Right renal cortex interstitium (tissue), 3 donors: Measurements from ENCODE around the gene CHST11. TPM values are rescaled to one million over a fixed set of nuclear protein-coding genes. Genes with fewer than 3 reads are reported as not detected.

ENCODE experiments used
- DNase-seq, 3 donors: peaks; one replicate each; pipeline ENCODE4 v3.0.0-alpha.2; 2013; ENCODE audit warnings: low read depth in 3 of 3, low spot score in 2 of 3
- polyA plus RNA-seq, 3 donors: library from polyadenylated mRNA; unstranded; fragments of 120-200 nt; gene quantifications; one replicate each; pipeline ENCODE4 v1.2.1, GENCODE V29; 2013; ENCODE audit not compliant: insufficient read length in 3 of 3

The CHST11 gene
- polyA plus RNA-seq, 3 donors, result 7.3 to 8.6 (median 8.0) TPM

GRCh38 chr12:104725610-104726009 is 268.9 kb downstream of the CHST11 start:
- DNase-seq, result no peak

- no peak for DNase-seq
These were observed 271.1 kb downstream of the CHST11 start for GRCh38 chr12:104727726-104728465.

DNA sequence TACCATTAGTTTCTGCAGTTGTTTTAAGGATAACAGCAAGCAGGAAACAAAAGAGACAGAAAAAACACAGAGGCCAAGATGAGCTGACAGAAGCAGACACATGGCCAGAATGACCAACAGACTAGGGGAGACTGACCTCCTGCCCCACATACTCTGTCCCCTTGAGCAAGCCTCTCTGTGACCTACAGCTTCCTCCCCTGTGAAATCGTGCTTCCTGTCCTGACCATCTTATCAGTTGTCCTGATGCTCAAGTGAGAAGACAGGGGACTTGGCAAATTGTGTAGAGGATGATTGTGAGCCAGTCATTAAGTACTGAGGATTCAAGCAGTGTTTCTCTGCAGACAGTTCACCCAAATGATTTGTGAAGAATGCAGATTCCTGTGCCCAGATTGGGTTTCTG is 272.3 kb downstream of the CHST11 start:
- no peak for DNase-seq

DNA sequence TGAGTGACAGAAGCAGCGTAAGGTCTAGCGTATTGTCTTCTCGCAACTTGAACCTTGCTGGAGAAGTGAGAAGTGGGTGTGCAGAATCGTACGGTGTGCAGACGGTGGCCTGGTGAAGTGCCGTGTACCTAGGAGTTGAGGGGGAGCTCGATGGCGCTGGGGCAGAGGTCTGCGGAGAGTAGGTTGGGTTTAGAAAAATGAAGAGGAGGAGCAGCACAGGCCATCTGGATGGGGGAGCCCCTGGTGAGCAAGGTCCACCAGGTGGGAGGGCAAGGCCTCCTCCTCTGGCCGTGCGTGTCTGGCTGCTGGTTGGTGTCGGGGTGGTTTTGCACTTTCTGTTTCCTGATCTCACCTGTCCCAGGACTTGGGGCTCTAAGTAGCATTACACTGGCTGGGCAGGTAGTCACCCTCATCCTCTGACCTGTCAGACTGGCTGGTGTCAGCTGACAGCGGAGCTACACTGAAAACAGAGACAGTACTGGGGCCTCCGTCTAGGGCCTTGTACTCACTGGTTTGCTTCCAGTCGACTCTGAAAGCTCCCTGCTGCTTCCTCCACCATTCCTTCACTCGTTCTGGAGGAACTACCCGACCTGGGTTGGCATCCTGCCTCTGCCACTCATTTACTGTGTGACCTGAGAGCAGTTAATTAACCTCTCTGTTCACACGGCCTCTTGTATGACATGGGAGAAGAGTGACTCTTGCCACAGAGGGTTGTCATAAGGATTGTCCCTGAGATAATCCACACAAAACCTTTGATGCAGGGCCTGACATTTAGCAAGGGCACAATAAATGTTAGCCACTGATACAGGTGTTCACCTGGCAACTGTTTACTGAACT is 273.1 kb downstream of the CHST11 start:
- DNase-seq, result no peak

GRCh38 chr12:104730763-104731162 is 274.0 kb downstream of the CHST11 start:
- no peak for DNase-seq

DNA sequence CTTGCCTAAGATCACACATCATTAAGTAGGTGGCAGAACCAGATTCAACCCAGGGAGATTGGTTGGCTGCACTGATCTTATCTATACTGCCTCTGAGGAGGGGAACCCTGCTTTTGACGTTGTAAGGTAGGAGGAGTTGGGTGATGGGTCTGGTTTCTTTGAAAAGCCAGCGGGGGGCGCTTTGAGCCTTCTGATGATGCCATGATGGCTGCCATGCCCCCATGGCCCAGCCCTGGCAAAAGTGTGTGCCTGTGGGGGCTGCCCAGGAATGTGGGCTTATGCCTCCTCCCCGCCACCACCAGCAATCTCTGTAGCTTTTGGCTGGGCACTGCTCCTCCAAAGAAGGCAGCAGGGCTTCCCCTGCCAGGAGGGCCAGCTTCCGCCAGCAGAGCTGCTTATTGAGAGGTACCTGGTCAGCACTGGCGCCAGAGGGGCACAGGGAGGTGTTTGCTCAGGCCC is 277.0 kb downstream of the CHST11 start:
- no peak for DNase-seq

- DNase-seq, result no peak
These were observed 277.9 kb downstream of the CHST11 start for GRCh38 chr12:104734541-104735095.

- no peak for DNase-seq
These were observed 279.1 kb downstream of the CHST11 start for GRCh38 chr12:104735801-104736200.

DNA sequence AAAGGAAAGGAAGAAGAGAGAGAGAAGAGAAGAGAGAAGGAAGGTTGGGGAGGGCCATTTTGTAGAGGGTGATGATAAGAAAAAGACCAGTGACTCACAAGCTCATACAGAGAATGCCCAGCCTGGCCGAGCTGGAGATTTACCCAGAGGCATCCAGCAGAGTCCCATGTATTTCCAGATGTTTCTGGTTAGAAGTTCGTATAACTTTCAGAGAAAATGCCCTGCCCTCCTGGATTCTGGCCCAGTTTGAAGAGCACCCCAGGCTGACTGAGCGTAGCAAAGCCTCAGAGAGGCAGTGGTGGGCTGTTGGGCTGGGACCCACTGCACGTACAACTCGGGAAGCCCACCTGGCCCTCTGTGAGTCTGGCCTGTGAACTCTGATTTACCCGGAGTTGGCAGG is 279.6 kb downstream of the CHST11 start:
- DNase-seq, result no peak

- DNase-seq, result no peak
These were observed 280.4 kb downstream of the CHST11 start for GRCh38 chr12:104737113-104737512.

DNA sequence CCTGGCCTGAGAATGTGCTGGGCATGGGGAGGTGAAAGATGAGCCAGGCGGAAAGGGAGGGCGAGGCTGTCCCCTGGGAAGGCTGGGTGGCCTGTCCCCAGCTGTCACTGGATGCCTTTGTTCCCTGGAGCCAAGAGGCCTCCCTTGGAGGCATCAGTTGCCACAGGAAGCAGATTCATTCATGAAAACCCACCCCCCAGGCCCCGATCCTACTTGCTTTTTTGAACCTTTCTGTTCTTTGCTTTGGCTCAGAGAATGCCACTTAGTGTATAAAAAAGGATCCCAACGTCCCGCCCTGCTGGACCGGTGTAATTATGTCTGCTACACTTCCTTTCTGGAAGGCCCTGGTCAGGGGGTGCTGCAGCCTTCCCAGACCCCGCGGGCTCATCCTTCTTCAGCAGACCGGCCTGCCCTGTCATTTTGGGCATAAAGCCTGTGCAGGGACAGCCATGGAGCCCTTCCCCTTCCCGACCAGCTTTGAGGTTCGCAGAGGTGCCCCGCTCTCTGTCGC is 281.1 kb downstream of the CHST11 start:
- no peak for DNase-seq

DNA sequence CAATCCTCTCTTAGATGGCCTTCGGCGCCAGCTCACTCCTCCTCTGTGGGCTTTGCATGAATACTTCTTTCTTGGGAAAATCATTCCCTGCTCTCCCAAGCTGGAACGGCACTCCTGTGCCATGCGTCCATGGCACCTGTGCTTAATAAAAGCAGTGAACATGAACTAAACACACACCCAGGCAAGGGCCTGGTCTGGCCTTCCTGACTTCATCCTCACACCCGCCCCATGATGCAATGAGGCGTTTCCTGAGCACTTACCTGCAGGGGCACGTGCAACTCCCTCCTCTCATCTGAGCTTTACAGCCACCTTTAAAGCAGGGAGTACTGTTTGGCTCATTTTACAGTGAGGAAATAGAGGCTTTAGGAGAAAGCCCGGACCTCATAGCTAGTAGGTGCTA is 281.6 kb downstream of the CHST11 start:
- no peak for DNase-seq

GRCh38 chr12:104738776-104739642 is 282.3 kb downstream of the CHST11 start:
- DNase-seq, result no peak

- DNase-seq, result no peak
These were observed 283.9 kb downstream of the CHST11 start for GRCh38 chr12:104740668-104741067.

DNA sequence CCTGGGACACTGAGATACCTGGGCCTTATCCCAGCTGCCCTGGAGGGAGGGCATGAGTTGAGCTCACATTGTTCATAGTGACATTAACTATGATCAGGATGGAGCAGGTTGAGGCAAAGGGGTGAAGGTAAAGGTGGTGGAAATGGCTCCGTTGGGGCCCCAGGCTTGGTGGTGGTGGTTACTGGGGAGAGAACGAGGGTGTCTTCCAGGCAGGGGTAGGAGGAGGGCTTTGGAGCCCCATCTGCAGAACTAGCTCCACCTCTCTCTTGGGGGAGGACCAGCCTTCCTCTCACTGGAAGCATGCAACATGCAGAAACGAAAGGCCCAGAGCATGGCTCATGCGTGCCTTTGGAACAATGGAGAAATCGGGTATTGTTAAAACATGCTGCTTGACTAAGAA is 284.3 kb downstream of the CHST11 start:
- no peak for DNase-seq

GRCh38 chr12:104741497-104742367 is 285.0 kb downstream of the CHST11 start:
- no peak for DNase-seq

GRCh38 chr12:104742551-104743201 is 285.9 kb downstream of the CHST11 start:
- DNase-seq, result no peak

- DNase-seq, result no peak
These were observed 286.4 kb downstream of the CHST11 start for GRCh38 chr12:104743202-104743580.
